Spleen (tissue), 13 donors: ENCODE results near the gene HTR4. TPM values are rescaled to one million over a fixed set of nuclear protein-coding genes. Genes with fewer than 3 reads are reported as not detected.

Source experiments
- DNase-seq: peaks from one replicate; pipeline ENCODE4 v3.0.0-alpha.2; 2020
- H3K27ac ChIP-seq, 8 donors: fragments of 200-600 bp; sonication (generic) in 7 of 8; 1 replicate in 4 of 8; 2 replicates in 4 of 8; pipeline versions ENCODE4 v1.5.0 to v1.8.0; 2016 to 2021; ENCODE audit warnings: inconsistent platforms in 4 of 8, mild to moderate bottlenecking in 4 of 8, moderate library complexity in 1 of 8
- H3K27me3 ChIP-seq, 7 donors: fragments of 200-600 bp; sonication (generic) in 6 of 7; replicated peaks in 1 of 7; 1 replicate in 4 of 7; 2 replicates in 3 of 7; pipeline versions ENCODE4 v1.5.0 to v1.8.0; 2016 to 2021; ENCODE audit warnings: inconsistent platforms in 3 of 7, mild to moderate bottlenecking in 1 of 7
- H3K36me3 ChIP-seq, 6 donors: fragments of 200-600 bp; sonication (generic) in 5 of 6; 1 replicate in 4 of 6; 2 replicates in 2 of 6; pipeline versions ENCODE4 v1.5.0 to v1.8.0; 2016 to 2021; ENCODE audit warnings: inconsistent platforms in 2 of 6
- H3K4me1 ChIP-seq, 6 donors: fragments of 200-600 bp; sonication (generic) in 5 of 6; 1 replicate in 3 of 6; 2 replicates in 3 of 6; pipeline versions ENCODE4 v1.5.0 to v1.8.0; 2016 to 2021; ENCODE audit warnings: inconsistent platforms in 3 of 6
- H3K4me3 ChIP-seq, 8 donors: fragments of 200-600 bp; sonication (generic) in 7 of 8; 1 replicate in 4 of 8; 2 replicates in 4 of 8; pipeline versions ENCODE4 v1.5.0 to v1.8.0; 2016 to 2021; ENCODE audit warnings: inconsistent platforms in 4 of 8, mild to moderate bottlenecking in 4 of 8, moderate library complexity in 2 of 8
- H3K9me3 ChIP-seq, 8 donors: fragments of 200-600 bp; sonication (generic) in 7 of 8; 1 replicate in 4 of 8; 2 replicates in 4 of 8; pipeline versions ENCODE4 v1.5.0 to v1.8.0; 2016 to 2021; ENCODE audit warnings: inconsistent platforms in 4 of 8
- POLR2A ChIP-seq, 3 donors: fragments of 450-650 bp; IDR thresholded peaks; one replicate each; pipeline ENCODE4 v1.5.1; 2017; ENCODE audit warnings: antibody characterized with exemption in 3 of 3, mild to moderate bottlenecking in 1 of 3
- POLR2AphosphoS5 ChIP-seq, 3 donors: sonication (generic); formaldehyde crosslinking; IDR thresholded peaks; one replicate each; pipeline ENCODE4 v1.5.1; 2017; ENCODE audit warnings: antibody characterized with exemption in 3 of 3
- WGBS, 5 donors: extraction: QIAGEN DNeasy Blood & Tissue Kit in 3 of 5; methylation state at CpG; one replicate each; pipeline versions ENCODE4 v1.1.5 to v1.1.7; 2013 to 2018; 5-methylcytosine and 5-hydroxymethylcytosine counted together
- intact Hi-C: fragments of 100-400 bp; cut with DNase I; formaldehyde crosslinking; loops from one replicate; pipeline ENCODE4 v1.15.0; 2023; ENCODE audit warnings: low total_unique reads
- long read RNA-seq, 2 donors: transcript quantifications; one replicate each; lab custom pipeline, GENCODE V29; 2026
- polyA plus RNA-seq, 3 donors: library from polyadenylated mRNA; stranded (reverse); fragments of 200-250 nt; gene quantifications; one replicate each; pipeline ENCODE4 v1.2.1, GENCODE V29; 2013
- total RNA-seq, 7 donors: library from RNA; depleted of rRNA in 3 of 7; stranded (reverse); fragments of >200 nt in 3 of 7; fragmentation: NEBNext Ultra II Directional in 4 of 7; extraction: Animal tissue kit (Norgen Biotek cat#: 25700) in 4 of 7; gene quantifications; one replicate each; pipeline versions ENCODE4 v1.1.0 to v1.2.1, GENCODE V29; 2016 to 2021
- TF ChIP-seq, protein P1 (sequence below), 11 experiments: fragments of 200-600 bp in 7 of 11; fragments of 450-650 bp in 4 of 11; sonication (generic) in 4 of 11; IDR thresholded peaks in 8 of 11; conservative IDR thresholded peaks in 3 of 11; 1 replicate in 7 of 11; 2 replicates in 4 of 11; pipeline versions ENCODE4 v1.4.0 to v1.8.0; 2016 to 2021; ENCODE audit warnings: antibody characterized with exemption in 11 of 11, inconsistent platforms in 4 of 11, mild to moderate bottlenecking in 1 of 11
- donor health status: healthy with polysubstance abuse.
- donor health status: DM: no; HTN: no; CAD: no; lungs with moderate emphysema.
- donor health status: DM: no; HTN: no; CAD: no.
- donor health status: Bipolar disorder and iron deficiency.
- donor health status: healthy.
- donor health status: DM: no; HTN: no; CAD: no.
- donor health status: DM: yes; HTN: yes; CAD: no.

The HTR4 gene, protein sequence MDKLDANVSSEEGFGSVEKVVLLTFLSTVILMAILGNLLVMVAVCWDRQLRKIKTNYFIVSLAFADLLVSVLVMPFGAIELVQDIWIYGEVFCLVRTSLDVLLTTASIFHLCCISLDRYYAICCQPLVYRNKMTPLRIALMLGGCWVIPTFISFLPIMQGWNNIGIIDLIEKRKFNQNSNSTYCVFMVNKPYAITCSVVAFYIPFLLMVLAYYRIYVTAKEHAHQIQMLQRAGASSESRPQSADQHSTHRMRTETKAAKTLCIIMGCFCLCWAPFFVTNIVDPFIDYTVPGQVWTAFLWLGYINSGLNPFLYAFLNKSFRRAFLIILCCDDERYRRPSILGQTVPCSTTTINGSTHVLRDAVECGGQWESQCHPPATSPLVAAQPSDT
- total RNA-seq: under 1 TPM in 4 of 7 donors, not detected in 3; 0.34 to 0.79 (median 0.56) TPM
- under 1 TPM in 1 of 3 donors, not detected in 2; 0.03 TPM for polyA plus RNA-seq
- long read RNA-seq, donor 1: 0 reads
- long read RNA-seq, donor 2: 0 reads

- Histone ChIP-seq H3K4me3 (peak within 1 kb of the TSS in 2 of 8 donors; percentile 25 to 52), H3K36me3 (no peaks in the 10 kb centered on the region), H3K4me1 (peaks cover 0 to 13% (median 3%) of the 10 kb centered on the region in 6 donors), H3K9me3 (no peaks in the 10 kb centered on the region), H3K27me3 (peaks cover 0 to 66% (median 17%) of the 10 kb centered on the region in 7 donors), H3K27ac (no peak within 1 kb of the TSS)
- DNase-seq: no peak
- intact Hi-C loops: no loop called here
- TF ChIP-seq POLR2AphosphoS5 (IDR thresholded peaks at IDR 0.05): peak in 2 of 3 donors; percentile 17 to 33
- TF ChIP-seq, protein P1, sequence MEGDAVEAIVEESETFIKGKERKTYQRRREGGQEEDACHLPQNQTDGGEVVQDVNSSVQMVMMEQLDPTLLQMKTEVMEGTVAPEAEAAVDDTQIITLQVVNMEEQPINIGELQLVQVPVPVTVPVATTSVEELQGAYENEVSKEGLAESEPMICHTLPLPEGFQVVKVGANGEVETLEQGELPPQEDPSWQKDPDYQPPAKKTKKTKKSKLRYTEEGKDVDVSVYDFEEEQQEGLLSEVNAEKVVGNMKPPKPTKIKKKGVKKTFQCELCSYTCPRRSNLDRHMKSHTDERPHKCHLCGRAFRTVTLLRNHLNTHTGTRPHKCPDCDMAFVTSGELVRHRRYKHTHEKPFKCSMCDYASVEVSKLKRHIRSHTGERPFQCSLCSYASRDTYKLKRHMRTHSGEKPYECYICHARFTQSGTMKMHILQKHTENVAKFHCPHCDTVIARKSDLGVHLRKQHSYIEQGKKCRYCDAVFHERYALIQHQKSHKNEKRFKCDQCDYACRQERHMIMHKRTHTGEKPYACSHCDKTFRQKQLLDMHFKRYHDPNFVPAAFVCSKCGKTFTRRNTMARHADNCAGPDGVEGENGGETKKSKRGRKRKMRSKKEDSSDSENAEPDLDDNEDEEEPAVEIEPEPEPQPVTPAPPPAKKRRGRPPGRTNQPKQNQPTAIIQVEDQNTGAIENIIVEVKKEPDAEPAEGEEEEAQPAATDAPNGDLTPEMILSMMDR (IDR thresholded peaks at IDR 0.05 in 8 of 11, conservative IDR thresholded peaks at IDR 0.05 in 3 of 11): no peak
- 6 to 26% (median 7%) methylated on average over 24 to 72 of the region's 72 CpGs for WGBS, 5 donors
Measured at GRCh38 chr5:148653836-148654781, at the start of gene HTR4. Gene HTR4 (minus strand): TSS chr5:148654527. CDS start chr5:148637014, 17,513 bp downstream.

DNA sequence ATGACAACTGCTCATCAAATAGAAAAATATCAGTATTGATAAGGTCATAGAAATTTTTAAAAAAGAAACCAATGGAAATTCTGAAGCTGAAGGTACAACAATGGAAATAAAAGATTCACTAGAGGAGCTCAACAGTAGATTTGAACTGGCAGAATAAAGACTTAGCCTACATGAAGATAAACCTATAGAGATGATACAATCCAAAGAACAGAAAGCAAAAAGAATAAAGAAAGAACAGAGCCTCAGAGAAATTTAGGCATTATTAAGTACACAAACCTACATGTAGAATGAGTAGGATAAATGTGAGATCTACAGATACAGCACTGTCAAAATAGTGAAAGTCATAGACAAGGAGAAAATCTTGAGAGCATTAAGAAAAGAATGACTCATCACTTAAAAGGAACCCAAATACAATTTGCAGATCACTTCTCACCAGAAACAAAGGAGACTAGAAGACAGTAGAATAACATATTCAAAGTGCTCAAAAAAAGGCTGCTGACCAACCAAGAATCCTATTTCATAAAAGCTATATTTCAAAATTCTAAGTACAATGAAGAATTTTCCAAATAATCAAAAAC, 47.8 kb upstream of the HTR4 start:
- TF ChIP-seq POLR2A (IDR thresholded peaks at IDR 0.05) (no peak), POLR2AphosphoS5 (IDR thresholded peaks at IDR 0.05) (no peak)
- TF ChIP-seq, protein P1 (IDR thresholded peaks at IDR 0.05 in 8 of 11, conservative IDR thresholded peaks at IDR 0.05 in 3 of 11): no peak

GRCh38 chr5:148699028-148699427, 44.7 kb upstream of the HTR4 start:
- WGBS, 5 donors: 37 to 65% (median 53%) methylated on average over 3 of the region's 3 CpGs
- peaks cover 0 to 5% (median 0%) of the 10 kb centered on the region in 7 donors for H3K27me3 ChIP-seq
- no peak overlapping the region for H3K4me3 ChIP-seq
- TF ChIP-seq POLR2A (IDR thresholded peaks at IDR 0.05) (no peak), POLR2AphosphoS5 (IDR thresholded peaks at IDR 0.05) (no peak)
- TF ChIP-seq, protein P1 (IDR thresholded peaks at IDR 0.05 in 8 of 11, conservative IDR thresholded peaks at IDR 0.05 in 3 of 11): no peak
- no peak for DNase-seq
- no peak overlapping the region for H3K27ac ChIP-seq
- intact Hi-C loops: no loop called here
- H3K9me3 ChIP-seq: peaks cover 0 to 22% (median 17%) of the 10 kb centered on the region in 8 donors
- no peaks in the 10 kb centered on the region for H3K4me1 ChIP-seq
- H3K36me3 ChIP-seq: no peaks in the 10 kb centered on the region

More for the DNA sequence above, 47.8 kb upstream of the HTR4 start:
- H3K27me3 ChIP-seq: peaks cover 0 to 4% (median 0%) of the 10 kb centered on the region in 7 donors
- H3K4me3 ChIP-seq: no peak overlapping the region
- no peak for DNase-seq
- peaks cover 0 to 22% (median 17%) of the 10 kb centered on the region in 8 donors for H3K9me3 ChIP-seq
- no peak overlapping the region for H3K27ac ChIP-seq
- no peaks in the 10 kb centered on the region for H3K36me3 ChIP-seq
- H3K4me1 ChIP-seq: no peaks in the 10 kb centered on the region
- intact Hi-C loops: no loop called here
